Tongue (tissue), 2 donors: ENCODE data around the gene IL17RB. TPM values are rescaled to one million over a fixed set of nuclear protein-coding genes. Genes with fewer than 3 reads are reported as not detected.
A peak's percentile ranks its signal among the peaks of the same experiment; 100 is the strongest.

Experiments
- DNase-seq: peaks from one replicate; pipeline ENCODE4 v3.0.0-alpha.2; 2015
- total RNA-seq: library from RNA; depleted of rRNA; stranded (reverse); fragments of >200 nt; gene quantifications from one replicate; pipeline ENCODE4 v1.2.3, GENCODE V29; 2014

The IL17RB gene
- total RNA-seq, 1 donor from 2014 or later: 1.0 TPM

DNA sequence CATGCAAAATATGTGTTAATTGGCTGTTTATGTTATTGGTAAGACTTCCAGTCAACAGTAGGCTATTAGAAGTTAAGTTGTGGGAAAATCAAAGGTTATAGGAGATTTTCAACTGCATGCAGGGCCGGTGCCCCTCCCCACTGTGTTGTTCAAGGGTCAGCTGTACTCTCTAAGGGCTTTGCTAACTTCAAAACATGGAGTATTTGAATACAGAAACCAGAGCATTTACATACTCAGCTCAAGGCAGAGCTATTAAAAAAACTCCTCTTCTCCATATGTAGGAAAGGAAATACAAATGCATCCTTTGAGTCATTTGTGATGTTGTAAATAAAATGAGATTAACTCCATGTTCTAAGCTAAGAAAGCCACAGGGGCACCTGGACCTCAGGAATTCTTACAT, 16.8 kb downstream of the IL17RB start:
- no peak for DNase-seq

DNA sequence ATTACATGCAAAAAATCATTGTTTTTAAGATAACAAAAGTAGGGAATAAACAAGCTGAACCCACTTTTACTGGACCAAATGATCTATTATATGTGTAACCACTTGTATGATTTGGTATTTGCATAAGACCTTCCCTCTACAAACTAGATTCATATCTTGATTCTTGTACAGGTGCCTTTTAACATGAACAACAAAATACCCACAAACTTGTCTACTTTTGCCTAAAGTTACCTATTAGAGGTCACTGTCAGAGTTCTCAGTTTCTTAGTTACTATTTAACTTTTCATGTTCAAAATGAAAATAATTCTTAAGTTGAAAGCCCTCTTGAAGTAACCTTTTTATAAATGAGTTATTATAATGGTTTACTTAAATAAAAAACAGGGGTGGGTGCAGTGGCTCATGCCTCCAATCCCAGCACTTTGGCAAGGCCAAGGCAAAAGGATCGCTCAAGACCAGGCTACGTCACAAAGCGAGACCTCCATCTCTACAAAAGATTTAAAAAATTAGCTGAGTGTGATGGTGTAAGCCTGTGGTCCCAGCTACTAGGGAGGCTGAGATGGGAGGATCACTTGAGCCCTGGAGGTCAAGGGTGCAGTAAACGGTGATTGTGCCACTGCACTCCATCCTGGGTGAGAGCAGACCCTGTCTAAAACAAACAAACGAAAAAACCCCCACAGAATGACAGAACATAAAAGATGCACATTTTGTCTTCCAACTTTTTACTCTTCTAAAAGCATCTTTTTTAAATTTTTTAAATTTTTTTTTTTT, 19.5 kb downstream of the IL17RB start:
- no peak for DNase-seq

- no peak for DNase-seq
These were observed 34.3 kb downstream of the IL17RB start for GRCh38 chr3:53880396-53881345.

DNA sequence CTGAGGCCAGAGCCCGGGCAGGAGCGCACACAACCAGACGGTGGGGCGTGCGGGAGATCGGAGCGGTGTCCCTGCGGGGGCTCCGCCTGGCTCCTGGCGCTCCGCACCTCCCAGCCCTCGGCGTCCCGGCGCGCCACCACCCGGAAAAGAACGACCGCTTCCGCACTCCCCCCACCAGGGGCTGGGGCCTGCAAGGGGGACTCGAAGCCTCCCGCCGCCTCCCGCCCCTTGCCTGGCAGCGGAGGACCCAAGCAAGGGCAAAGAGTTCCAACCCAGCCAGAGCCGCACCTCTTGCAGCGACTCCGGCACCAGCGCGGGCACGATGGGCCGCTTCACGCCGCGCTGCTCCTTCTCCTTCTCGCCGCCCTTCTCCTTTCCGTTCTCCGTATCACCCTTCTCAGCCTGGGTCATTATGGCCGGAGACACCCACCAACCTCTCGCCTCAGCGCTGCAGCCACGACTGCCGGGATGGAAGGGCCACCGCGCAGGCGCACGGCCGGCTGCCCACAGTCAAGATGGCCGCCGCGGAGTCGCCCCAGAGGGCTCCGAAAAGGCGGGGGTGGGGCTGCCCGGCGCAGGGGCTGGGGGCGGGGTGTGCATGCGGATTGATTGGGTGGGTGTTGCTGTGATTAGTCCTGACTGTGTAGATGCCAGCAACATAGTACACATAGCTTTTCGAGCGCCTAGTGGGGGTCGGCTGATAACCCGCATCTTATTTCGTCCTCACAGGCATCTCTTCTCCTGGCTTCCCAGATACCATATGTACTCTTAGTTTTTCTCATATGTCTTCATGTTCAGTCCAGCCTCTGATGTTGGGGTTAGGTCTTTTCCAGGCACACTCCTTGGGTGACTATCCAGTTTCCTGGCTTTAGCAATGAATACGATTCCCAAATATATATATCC, 35.6 kb downstream of the IL17RB start, which contains the start of gene ACTR8:
TSS of gene ACTR8 (minus strand) at position 462 of the 903 bp plus-strand sequence. CDS start at position 411, 51 bp downstream.
- peak; percentile 95 for DNase-seq

DNA sequence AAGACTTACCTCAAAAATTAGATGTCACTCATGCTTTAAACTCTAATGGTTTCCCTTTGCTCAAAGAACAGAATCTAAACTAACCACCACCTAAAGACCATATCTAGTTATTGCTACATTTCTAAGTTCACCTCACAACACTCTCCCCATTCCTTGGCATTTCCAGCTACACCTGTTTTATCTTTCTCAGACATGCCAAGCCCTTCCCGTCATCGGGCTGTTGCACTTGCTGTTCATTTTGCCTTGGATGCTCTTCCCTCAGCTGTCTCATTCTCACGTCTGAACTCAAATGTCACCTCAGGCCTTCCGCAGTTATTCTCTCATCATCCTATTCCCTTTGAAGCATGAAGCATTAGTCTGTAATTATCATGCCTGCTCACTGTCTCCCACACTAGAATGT, 36.6 kb downstream of the IL17RB start:
- DNase-seq: no peak

DNA sequence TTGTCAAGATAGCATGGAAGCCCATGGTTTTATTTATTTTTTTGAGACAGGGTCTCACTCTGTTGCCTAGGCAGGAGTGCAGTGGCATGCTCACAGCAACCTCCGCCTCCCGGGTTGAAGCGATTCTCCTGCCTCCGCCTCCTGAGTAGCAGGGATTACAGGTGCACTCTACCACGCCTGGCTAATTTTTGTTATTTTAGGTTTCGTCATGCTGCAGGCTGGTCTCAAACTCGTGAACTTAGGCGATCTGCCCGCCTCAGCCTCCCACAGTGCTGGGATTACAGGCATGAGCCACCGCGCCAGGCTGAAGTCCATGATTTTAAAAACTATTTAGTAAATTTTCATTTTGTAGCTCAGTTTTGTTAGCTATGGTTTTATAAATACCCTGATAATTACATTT, 38.3 kb downstream of the IL17RB start:
- DNase-seq: no peak

- DNase-seq: no peak
These were observed 38.9 kb downstream of the IL17RB start for GRCh38 chr3:53885239-53885638.

GRCh38 chr3:53887446-53887845, 41.1 kb downstream of the IL17RB start:
- DNase-seq: no peak

DNA sequence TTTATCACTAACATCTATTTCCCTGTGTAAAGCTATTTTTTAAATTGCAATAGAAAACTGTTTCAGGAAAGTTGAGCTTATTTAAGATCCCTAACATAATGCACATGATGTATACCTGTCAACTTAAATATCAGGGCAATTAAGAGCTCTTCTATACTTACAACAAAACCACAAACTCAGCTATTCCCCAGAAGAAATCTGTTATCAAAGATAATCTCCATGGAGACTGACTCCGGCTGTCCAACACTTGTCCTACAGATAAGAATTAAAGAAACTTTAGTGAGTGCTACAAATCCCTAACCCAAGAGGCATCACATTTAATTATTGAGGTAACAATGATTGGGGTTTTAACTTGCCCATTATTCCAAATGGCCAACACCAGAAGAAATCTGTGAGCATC, 41.9 kb downstream of the IL17RB start:
- DNase-seq: no peak

GRCh38 chr3:53890726-53891475, 44.5 kb downstream of the IL17RB start:
- peak; percentile 53 for DNase-seq

- peak; percentile 100 for DNase-seq
These were observed 45.3 kb downstream of the IL17RB start, which contains the start of gene SELENOK for GRCh38 chr3:53891497-53892285. TSS of gene SELENOK (minus strand) at chr3:53891859.

- DNase-seq: no peak
These were observed 45.9 kb downstream of the IL17RB start for GRCh38 chr3:53892286-53892637.

GRCh38 chr3:53899750-53900149, 53.4 kb downstream of the IL17RB start:
- DNase-seq: no peak

GRCh38 chr3:53900666-53901331, 54.4 kb downstream of the IL17RB start:
- DNase-seq: no peak

GRCh38 chr3:53902067-53902466, 55.7 kb downstream of the IL17RB start:
- no peak for DNase-seq

- no peak for DNase-seq
These were observed 56.3 kb downstream of the IL17RB start for GRCh38 chr3:53902711-53903110.

DNA sequence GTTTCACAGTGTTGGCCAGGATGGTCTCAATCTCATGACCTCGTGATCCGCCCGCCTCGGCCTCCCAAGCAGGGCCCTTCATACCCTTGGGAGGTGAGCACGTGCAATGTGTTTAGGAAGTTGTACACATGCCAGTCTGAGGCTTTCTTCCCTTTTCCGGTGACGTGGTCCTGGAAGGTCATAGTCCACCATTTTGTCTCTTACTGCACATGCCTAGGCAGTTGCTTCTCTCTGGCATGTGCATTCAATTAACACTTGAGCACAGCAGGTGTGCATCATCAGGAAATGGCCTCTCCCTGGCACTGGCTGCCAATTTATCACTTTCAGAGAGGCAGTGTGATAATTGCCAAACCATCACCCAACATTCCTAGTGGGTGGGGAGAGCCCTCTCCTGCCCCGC, 67.0 kb downstream of the IL17RB start:
- DNase-seq: no peak
